Suprapubic skin (tissue), 4 donors: ENCODE measurements around the gene C14orf93. TPM values are rescaled to one million over a fixed set of nuclear protein-coding genes. Genes with fewer than 3 reads are reported as not detected.
"Not testable (repeated sequence)": the region's sequence is repeated elsewhere in the genome, so short reads cannot be mapped to it uniquely, and the experiment has no call there.

ENCODE experiments used
- DNase-seq, 2 donors: peaks; one replicate each; pipeline ENCODE4 v3.0.0-alpha.2; 2019; ENCODE audit warnings: low spot score in 2 of 2
- H3K27ac ChIP-seq: fragments of 200-600 bp; sonication (generic); one replicate; pipeline ENCODE4 v1.5.1; 2019
- H3K27me3 ChIP-seq: fragments of 200-600 bp; sonication (generic); one replicate; pipeline ENCODE4 v1.5.1; 2019
- H3K36me3 ChIP-seq: fragments of 200-600 bp; sonication (generic); one replicate; pipeline ENCODE4 v1.5.1; 2019
- H3K4me1 ChIP-seq: fragments of 200-600 bp; sonication (generic); one replicate; pipeline ENCODE4 v1.5.1; 2019
- H3K4me3 ChIP-seq: fragments of 200-600 bp; sonication (generic); one replicate; pipeline ENCODE4 v1.5.1; 2019; ENCODE audit warnings: mild to moderate bottlenecking
- H3K9me3 ChIP-seq: fragments of 200-600 bp; sonication (generic); one replicate; pipeline ENCODE4 v1.5.1; 2019
- EP300 ChIP-seq: sonication (generic); formaldehyde crosslinking; IDR thresholded peaks from one replicate; pipeline ENCODE4 v1.6.1; 2017; ENCODE audit warnings: antibody characterized with exemption
- POLR2A ChIP-seq, 2 donors: fragments of 450-650 bp; IDR thresholded peaks; one replicate each; pipeline ENCODE4 v1.6.1; 2017; ENCODE audit warnings: antibody characterized with exemption in 2 of 2, mild to moderate bottlenecking in 2 of 2, moderate library complexity in 2 of 2
- POLR2AphosphoS5 ChIP-seq, 3 donors: sonication (generic); formaldehyde crosslinking; IDR thresholded peaks; one replicate each; pipeline ENCODE4 v1.6.1; 2017; ENCODE audit warnings: antibody characterized with exemption in 3 of 3
- WGBS: methylation state at CpG from one replicate; pipeline ENCODE4 v1.1.5; 2018; 5-methylcytosine and 5-hydroxymethylcytosine counted together
- total RNA-seq, 4 donors: library from RNA; depleted of rRNA; stranded (reverse); fragments of >200 nt; gene quantifications; one replicate each; pipeline ENCODE4 v1.1.0, GENCODE V29; 2016
- TF ChIP-seq, protein P1 (sequence below), 2 donors: fragments of 200-600 bp in 1 of 2; fragments of 450-650 bp in 1 of 2; sonication (generic) in 1 of 2; IDR thresholded peaks; one replicate each; pipeline ENCODE4 v1.5.1; 2016 to 2019; ENCODE audit warnings: antibody characterized with exemption in 2 of 2, mild to moderate bottlenecking in 1 of 2, moderate library complexity in 1 of 2

C14orf93 gene
- total RNA-seq, 4 donors from 2014 or later = 19.1 to 32.9 (median 24.3) TPM

DNA sequence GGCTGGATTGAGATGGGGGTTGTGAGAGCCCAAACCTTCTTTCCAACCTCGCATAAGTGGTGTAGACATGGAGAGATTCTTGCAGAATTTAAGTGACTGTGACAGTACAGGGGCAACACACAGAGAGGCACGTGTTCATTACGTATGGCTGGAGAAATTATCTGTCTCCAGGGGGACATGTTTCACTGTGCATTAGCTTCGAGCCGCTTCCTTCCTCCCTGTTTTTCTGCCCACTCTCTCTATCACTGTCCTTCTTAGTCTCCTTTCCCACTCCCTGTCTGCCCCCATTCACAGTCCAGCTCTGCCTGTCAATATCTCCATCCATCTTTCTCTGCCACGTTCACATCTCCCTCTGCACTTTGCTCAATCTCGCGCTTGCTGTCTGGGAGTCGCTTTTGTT, 11.5 kb upstream of the C14orf93 start:
- DNase-seq = no peak
- no peak for TF ChIP-seq EP300
- TF ChIP-seq POLR2A (IDR thresholded peaks at IDR 0.05) = no peak
- TF ChIP-seq POLR2AphosphoS5 (IDR thresholded peaks at IDR 0.05) = no peak
- TF ChIP-seq, protein P1, sequence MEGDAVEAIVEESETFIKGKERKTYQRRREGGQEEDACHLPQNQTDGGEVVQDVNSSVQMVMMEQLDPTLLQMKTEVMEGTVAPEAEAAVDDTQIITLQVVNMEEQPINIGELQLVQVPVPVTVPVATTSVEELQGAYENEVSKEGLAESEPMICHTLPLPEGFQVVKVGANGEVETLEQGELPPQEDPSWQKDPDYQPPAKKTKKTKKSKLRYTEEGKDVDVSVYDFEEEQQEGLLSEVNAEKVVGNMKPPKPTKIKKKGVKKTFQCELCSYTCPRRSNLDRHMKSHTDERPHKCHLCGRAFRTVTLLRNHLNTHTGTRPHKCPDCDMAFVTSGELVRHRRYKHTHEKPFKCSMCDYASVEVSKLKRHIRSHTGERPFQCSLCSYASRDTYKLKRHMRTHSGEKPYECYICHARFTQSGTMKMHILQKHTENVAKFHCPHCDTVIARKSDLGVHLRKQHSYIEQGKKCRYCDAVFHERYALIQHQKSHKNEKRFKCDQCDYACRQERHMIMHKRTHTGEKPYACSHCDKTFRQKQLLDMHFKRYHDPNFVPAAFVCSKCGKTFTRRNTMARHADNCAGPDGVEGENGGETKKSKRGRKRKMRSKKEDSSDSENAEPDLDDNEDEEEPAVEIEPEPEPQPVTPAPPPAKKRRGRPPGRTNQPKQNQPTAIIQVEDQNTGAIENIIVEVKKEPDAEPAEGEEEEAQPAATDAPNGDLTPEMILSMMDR (IDR thresholded peaks at IDR 0.05) = no peak
- H3K4me1 ChIP-seq = no peaks in the 10 kb centered on the region
- no peaks in the 10 kb centered on the region for H3K27me3 ChIP-seq
- H3K4me3 ChIP-seq = no peak overlapping the region
- 65% methylated on average over 9 of the region's 9 CpGs for WGBS
- H3K9me3 ChIP-seq = no peaks in the 10 kb centered on the region
- H3K36me3 ChIP-seq = peaks cover 14% of the 10 kb centered on the region
- no peak overlapping the region for H3K27ac ChIP-seq

DNA sequence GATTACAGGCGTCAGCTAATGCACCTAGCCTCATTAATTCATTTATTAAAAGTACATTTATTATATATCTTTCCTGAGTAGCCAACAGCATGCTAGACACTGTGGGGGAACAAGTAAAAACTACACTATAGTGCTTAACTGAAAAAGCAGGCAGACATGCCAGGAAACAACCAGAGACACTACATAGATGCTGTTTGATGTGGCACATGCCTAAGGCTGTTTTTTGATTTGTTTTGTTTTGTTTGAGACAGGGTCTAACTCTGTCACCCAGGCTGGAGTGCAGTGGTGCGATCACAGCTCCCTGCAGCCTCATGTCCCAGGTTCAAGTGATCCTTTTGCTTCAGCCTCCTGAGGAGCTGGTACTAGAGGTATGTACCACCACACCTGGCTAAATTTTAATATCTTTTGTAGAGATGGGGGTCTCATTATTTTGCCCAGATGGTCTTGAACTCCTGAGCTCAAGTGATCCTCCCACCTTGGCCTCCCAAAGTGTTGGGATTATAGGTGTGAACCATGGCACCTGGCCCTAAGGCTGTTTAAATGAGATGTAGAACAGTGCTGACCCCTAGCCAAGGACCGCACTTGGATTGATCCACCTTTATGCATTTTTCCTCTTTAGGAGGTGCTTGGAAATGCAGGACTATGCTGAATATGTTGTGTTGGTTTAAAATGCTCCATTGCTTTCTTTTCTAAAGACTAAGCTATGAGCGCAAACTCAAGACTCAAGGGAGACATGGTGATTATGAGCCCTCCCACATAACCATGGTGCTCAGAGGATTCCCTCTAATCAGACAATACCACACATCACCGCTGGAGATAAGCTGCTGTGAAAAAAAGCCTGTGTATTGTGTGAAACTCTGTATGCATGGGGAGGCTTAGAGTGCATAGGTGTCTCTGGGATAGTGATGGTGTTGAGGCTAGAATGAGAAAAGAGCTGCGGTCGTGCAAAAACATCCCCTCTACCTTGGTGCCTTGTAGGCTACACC, 10.5 kb upstream of the C14orf93 start:
- WGBS = 95% methylated on average over 7 of the region's 7 CpGs
- H3K9me3 ChIP-seq = no peaks in the 10 kb centered on the region
- H3K4me1 ChIP-seq = no peaks in the 10 kb centered on the region
- no peaks in the 10 kb centered on the region for H3K27me3 ChIP-seq
- TF ChIP-seq POLR2AphosphoS5 (IDR thresholded peaks at IDR 0.05) (no peak), POLR2A (IDR thresholded peaks at IDR 0.05) (no peak), EP300 (no peak)
- TF ChIP-seq, protein P1 (IDR thresholded peaks at IDR 0.05) = no peak
- H3K36me3 ChIP-seq = peaks cover 4% of the 10 kb centered on the region
- H3K4me3 ChIP-seq = no peak overlapping the region
- H3K27ac ChIP-seq = no peak overlapping the region
- DNase-seq = no peak

DNA sequence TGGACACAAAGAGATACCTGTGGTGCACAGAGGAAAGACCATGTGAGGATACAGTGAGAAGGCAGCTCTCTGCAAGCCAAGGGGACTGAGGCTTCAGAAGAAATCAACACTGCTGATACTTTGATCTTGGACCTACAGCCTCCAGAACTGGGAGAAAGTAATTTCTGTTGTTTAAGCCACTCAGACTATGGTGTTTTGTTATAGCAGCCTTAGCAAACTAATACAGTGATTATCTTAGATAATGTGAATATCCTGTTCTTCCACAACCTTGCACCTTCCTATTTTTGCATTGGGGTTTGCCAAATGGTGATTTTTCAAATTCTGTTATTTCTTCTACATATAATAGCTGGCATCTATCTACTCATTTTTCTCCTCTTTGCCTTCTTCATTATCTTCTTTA, 8.2 kb upstream of the C14orf93 start:
- Histone ChIP-seq H3K27ac (no peak overlapping the region), H3K9me3 (no peaks in the 10 kb centered on the region), H3K27me3 (no peaks in the 10 kb centered on the region), H3K4me1 (no peaks in the 10 kb centered on the region), H3K36me3 (no peaks in the 10 kb centered on the region), H3K4me3 (no peak overlapping the region)
- TF ChIP-seq POLR2AphosphoS5 (IDR thresholded peaks at IDR 0.05) (no peak), POLR2A (IDR thresholded peaks at IDR 0.05) (no peak), EP300 (no peak)
- TF ChIP-seq, protein P1 (IDR thresholded peaks at IDR 0.05) = no peak
- DNase-seq = no peak

DNA sequence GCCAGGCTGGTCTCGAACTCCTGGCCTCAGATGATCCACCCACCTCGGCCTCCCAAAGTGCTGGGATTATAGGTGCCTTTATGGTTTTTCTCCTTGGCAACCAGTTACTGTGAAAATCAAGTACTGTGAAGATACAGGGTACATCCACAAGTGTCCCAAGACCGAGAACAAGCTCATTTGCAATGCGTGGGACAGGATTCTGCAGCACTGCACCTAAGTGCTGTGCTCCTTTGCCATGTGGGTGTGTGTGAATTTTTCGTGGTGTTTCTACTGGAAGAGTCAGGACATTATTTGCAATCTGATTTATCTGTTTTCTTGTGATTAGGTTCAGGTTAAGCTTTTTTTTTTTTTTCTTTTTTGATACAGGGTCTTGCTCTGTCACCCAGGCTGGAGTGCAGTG, 7.1 kb upstream of the C14orf93 start:
- no peaks in the 10 kb centered on the region for H3K4me1 ChIP-seq
- no peak for DNase-seq
- WGBS = 88% methylated on average over 5 of the region's 5 CpGs
- no peak overlapping the region for H3K27ac ChIP-seq
- H3K27me3 ChIP-seq = no peaks in the 10 kb centered on the region
- TF ChIP-seq POLR2A (IDR thresholded peaks at IDR 0.05) (no peak), EP300 (no peak), POLR2AphosphoS5 (IDR thresholded peaks at IDR 0.05) (no peak)
- TF ChIP-seq, protein P1 (IDR thresholded peaks at IDR 0.05) = no peak
- H3K9me3 ChIP-seq = no peaks in the 10 kb centered on the region
- H3K36me3 ChIP-seq = no peaks in the 10 kb centered on the region
- no peak overlapping the region for H3K4me3 ChIP-seq

DNA sequence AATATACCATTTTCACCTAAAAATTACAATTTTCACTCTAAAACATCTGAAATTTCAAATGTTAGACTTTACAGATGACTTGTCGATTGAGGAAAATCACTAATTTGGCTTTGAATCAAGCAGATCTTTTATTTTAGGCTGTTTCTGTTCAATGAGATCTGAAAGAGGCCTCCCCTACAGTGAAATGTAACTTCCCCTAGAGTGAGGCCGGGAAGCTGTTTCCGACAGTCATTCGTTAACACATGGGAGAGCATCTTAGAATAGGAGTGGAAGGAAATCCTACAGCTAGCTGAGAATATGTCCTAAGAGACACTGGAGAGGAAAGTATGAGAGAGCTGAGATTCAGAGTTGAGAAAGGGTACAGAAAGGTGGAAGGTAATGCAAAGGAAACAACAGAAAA, 5.7 kb upstream of the C14orf93 start:
- TF ChIP-seq POLR2AphosphoS5 (IDR thresholded peaks at IDR 0.05) (no peak), POLR2A (IDR thresholded peaks at IDR 0.05) (no peak), EP300 (no peak)
- TF ChIP-seq, protein P1 (IDR thresholded peaks at IDR 0.05) = no peak
- H3K27me3 ChIP-seq = no peaks in the 10 kb centered on the region
- no peak for DNase-seq
- peaks cover under 1% of the 10 kb centered on the region for H3K4me1 ChIP-seq
- no peaks in the 10 kb centered on the region for H3K9me3 ChIP-seq
- H3K4me3 ChIP-seq = no peak overlapping the region
- H3K27ac ChIP-seq = no peak overlapping the region
- 82% methylated on average over 4 of the region's 4 CpGs for WGBS
- no peaks in the 10 kb centered on the region for H3K36me3 ChIP-seq

DNA sequence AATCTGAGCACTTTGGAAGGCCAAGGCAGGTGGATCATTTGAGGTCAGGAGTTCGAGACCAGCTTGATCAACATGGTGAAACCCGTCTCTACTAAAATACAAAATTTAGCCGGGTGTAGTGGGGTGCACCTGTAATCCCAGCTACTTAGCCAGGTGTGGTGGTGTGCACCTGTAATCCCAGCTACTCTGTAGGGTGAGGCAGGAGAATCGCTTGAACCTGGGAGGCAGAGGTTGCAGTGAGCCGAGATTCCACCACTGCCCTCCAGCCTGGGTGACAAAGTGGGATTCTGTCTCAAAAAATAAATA, 3.8 kb upstream of the C14orf93 start:
- peaks cover 17% of the 10 kb centered on the region for H3K4me1 ChIP-seq
- 92% methylated on average over 5 of the region's 5 CpGs for WGBS
- DNase-seq, H3K4me3 ChIP-seq, H3K27ac ChIP-seq, H3K36me3 ChIP-seq, H3K27me3 ChIP-seq, H3K9me3 ChIP-seq: not testable (repeated sequence)
